Measurements from ENCODE around the gene IRF1. TPM values are rescaled to one million over a fixed set of nuclear protein-coding genes. Genes with fewer than 3 reads are reported as not detected.
A peak's percentile ranks its signal among the peaks of the same experiment; 100 is the strongest.

The IRF1 gene
- total RNA-seq, 1 donor from 2014 or later: 12.6 TPM

- ATAC-seq (no peak), DNase-seq (no peak)
- intact Hi-C loops (cut with micrococcal nuclease): no loop called here
These were observed 21.8 kb downstream of the IRF1 start for GRCh38 chr5:132468656-132469379.

- intact Hi-C loops (cut with micrococcal nuclease): no loop called here
- DNase-seq (no peak), ATAC-seq (no peak)
These were observed 23.1 kb downstream of the IRF1 start for GRCh38 chr5:132467287-132467984.

GRCh38 chr5:132466433-132467286, 23.9 kb downstream of the IRF1 start:
- DNase-seq: peak; percentile 71
- intact Hi-C loops (cut with micrococcal nuclease): no loop called here

GRCh38 chr5:132465059-132465707, 25.4 kb downstream of the IRF1 start:
- no peak for DNase-seq
- ATAC-seq: no peak
- intact Hi-C loops (cut with micrococcal nuclease): no loop called here

More at GRCh38 chr5:132466433-132467286, 23.9 kb downstream of the IRF1 start:
- peak; percentile 52 for ATAC-seq

GRCh38 chr5:132464156-132464939, 26.2 kb downstream of the IRF1 start:
- DNase-seq: no peak
- intact Hi-C loops (cut with micrococcal nuclease): no loop called here
- ATAC-seq: no peak

- no peak for ATAC-seq
- intact Hi-C loops (cut with micrococcal nuclease): no loop called here
- DNase-seq: no peak
These were observed 26.8 kb downstream of the IRF1 start for GRCh38 chr5:132463811-132464155.

GRCh38 chr5:132462856-132463745, 27.5 kb downstream of the IRF1 start:
- ATAC-seq (no peak), DNase-seq (no peak)
- intact Hi-C loops (cut with micrococcal nuclease): no loop called here

- DNase-seq (no peak), ATAC-seq (no peak)
- intact Hi-C loops (cut with micrococcal nuclease): no loop called here
These were observed 28.2 kb downstream of the IRF1 start for GRCh38 chr5:132462333-132462732.

GRCh38 chr5:132461569-132462070, 29.0 kb downstream of the IRF1 start:
- intact Hi-C loops (cut with micrococcal nuclease): no loop called here
- DNase-seq (no peak), ATAC-seq (no peak)

GRCh38 chr5:132460846-132461568, 29.6 kb downstream of the IRF1 start:
- ATAC-seq (no peak), DNase-seq (no peak)
- intact Hi-C loops (cut with micrococcal nuclease): no loop called here

GRCh38 chr5:132459983-132460838, 30.4 kb downstream of the IRF1 start:
- ATAC-seq (peak; percentile 70), DNase-seq (peak; percentile 57)
- intact Hi-C loops (cut with micrococcal nuclease): no loop called here

GRCh38 chr5:132459031-132459982, 31.3 kb downstream of the IRF1 start:
- ATAC-seq (peak; percentile 18), DNase-seq (no peak)
- intact Hi-C loops (cut with micrococcal nuclease): no loop called here

- ATAC-seq: no peak
- intact Hi-C loops (cut with micrococcal nuclease): no loop called here
- no peak for DNase-seq
These were observed 31.9 kb downstream of the IRF1 start for GRCh38 chr5:132458651-132459030.

GRCh38 chr5:132458226-132458560, 32.4 kb downstream of the IRF1 start:
- intact Hi-C loops (cut with micrococcal nuclease): no loop called here
- DNase-seq (no peak), ATAC-seq (no peak)
